Right renal cortex interstitium (tissue), 3 donors: ENCODE measurements around the gene NTMT1. TPM values are rescaled to one million over a fixed set of nuclear protein-coding genes. Genes with fewer than 3 reads are reported as not detected.
"Not testable (repeated sequence)": the region's sequence is repeated elsewhere in the genome, so short reads cannot be mapped to it uniquely, and the experiment has no call there.

ENCODE experiments used
- DNase-seq, 3 donors: peaks; one replicate each; pipeline ENCODE4 v3.0.0-alpha.2; 2013; ENCODE audit warnings: low read depth in 3 of 3, low spot score in 2 of 3
- polyA plus RNA-seq, 3 donors: library from polyadenylated mRNA; unstranded; fragments of 120-200 nt; gene quantifications; one replicate each; pipeline ENCODE4 v1.2.1, GENCODE V29; 2013; ENCODE audit not compliant: insufficient read length in 3 of 3

The NTMT1 gene, protein sequence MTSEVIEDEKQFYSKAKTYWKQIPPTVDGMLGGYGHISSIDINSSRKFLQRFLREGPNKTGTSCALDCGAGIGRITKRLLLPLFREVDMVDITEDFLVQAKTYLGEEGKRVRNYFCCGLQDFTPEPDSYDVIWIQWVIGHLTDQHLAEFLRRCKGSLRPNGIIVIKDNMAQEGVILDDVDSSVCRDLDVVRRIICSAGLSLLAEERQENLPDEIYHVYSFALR
- 10 to 100 TPM; 32.0 to 35.3 (median 32.5) TPM for polyA plus RNA-seq

DNA sequence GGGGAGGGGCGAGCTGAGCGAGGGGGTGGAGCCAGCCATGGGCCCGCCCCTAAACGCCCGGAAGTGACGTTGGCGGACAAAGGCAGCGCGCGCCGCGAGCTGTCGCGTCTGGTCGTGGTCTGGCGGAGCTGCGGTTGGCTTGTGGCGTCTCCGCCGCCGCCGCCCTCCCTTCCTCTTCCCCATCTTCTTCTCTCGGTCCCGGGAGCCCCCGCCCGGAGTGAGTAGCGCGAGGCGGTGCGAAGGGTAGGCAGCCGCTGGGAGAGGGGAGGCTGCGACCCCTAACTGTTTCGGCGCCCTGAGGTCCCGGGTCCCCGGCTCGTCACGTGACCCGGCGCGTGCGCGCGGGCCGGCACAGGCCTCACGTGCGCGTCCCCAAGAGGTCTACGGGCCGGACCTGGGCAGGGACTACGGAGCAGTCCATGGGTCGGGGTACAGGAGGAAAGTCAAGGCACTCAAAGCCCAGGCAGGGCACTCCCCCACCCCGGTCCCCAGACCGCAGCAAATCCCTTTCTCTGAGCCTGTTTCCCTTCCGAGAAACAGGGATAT is at the start of gene NTMT1:
Gene NTMT1 (plus strand): TSS at position 85 of the 546 bp plus-strand sequence. CDS start 6,541 bp downstream, outside the sequence.
- no peak for DNase-seq

DNA sequence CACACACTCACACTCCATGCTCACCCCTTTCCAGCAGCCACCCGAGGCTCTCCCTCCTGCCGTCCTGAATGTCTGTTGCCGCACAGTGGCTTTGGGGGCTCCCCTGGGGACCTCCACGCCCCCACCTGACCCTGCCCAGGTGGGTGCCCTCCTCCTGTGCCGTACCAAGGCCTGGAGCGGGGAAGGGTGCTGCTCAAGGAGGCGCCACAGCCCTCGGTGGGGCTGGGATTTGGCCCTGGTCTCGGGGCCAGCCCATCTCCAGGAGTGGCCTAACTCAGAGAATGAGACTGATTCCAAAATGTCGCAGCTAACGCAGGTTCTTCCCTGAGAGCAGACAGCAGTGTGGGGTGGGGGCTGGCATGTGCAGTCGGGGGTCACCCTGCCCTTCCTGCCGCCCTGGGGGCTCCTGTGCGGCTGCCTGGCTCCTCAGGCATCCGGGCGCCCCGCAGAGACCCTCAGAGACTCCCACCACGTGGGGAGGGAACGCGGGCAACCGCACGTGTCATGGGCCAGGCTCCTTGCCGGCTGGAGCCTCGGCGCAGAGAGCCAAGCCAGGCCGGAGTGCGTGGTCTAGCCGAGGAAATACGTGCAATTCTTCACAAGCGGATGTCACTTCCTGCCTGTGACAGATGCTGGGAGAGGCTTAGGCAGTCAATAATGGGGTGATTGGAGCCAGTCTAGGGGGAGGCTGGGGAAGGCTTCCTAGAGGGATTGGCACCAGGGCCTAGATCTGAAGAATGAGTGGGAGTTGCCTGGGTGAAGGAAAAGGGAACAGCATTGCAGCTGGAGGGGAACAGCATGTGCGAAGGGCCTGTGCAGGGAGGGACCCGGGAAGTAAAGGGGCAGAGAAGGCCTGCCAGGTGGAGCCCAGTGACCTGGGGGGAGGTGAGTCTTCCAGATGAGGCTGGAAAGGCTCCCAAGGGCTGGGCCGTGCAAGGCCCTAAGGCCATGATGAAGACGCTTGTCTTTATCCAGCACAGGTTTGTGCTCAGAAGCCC is 49.1 kb upstream of the NTMT1 start:
- no peak for DNase-seq

DNA sequence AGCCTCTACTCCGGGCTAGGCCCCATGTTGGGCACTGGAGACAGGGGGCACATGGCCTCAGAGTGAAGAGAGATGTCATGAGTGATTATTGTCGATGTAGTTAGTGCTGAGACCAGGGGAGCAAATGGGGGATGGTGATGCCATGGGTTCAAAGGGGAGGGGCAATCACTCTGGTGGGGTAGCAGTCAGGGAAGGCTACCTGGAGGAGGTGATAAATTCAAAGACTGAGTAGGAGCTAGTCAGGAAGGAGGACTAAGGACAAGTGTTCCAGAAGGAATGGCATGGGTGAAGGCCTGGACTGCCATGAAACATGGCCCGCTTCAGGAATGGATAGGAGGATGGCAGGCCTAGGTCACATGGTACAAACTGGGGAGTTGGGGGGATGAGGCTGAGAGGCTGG is 46.7 kb upstream of the NTMT1 start:
- DNase-seq, result no peak

DNA sequence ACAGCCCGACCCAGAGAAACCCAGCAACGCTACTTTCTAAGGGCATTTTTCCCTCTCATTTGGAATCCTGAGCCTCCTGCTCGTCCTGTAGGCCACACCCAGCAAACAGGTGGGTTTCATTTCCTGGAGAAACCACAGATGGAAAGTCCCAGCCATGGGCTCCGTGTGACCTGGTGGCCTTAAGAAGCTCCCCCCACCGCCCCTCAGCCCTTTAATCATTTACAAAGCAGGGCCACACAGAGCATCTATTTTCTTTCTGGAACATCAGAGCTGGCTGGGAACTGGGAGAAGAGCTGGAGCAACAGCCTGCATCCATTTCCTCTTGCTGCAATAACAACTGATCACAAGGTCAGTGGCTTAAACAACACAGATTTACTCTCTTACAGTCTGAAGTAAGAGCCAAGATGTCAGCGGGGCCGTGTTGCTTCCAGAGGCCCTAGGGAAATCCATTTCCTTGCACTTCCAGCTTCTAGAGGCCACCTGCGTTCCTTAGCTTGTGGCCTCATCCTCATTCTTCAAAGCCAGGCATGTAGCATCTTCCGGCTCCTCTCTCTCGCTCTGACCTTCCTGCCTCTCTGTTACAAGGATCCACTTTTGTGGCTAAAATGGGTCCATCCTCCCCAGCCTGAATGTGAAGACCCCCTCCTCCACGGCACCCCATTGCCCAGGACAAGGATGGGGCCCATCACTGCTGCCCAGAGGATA is 45.6 kb upstream of the NTMT1 start:
- no peak for DNase-seq

DNA sequence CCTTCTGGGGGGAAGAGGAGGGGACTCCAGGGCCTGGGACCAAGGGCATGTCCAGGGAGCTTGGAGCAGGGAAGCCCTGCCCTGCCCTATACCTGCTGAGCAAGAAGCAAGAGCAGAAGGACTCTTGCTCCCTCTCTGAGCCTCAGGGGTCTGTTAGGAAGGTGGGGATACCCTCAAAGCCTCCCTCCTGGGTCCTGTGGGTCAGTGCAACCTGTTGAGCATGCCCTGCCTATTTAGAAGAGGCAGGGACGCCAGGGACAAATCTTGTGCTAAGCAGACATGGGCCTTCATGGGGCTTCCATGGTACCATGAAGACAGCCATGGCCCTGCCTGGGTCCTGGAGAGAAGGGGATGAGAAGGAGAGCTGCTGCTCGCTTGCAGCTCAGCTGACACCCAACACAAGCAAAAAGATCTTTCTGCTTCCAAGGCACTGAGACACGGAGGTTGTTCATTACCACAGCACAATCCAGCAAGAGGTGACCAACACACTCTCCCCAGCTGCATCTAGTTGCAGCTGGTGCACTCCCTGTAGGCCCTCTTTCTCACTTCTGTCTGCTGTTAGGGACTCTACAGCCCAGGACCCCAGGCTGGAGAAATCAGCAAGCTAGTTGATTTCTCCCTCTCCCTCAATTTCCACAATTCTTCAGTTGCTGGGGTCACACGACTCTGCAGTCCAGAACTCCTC is 44.3 kb upstream of the NTMT1 start:
- DNase-seq, result no peak

DNA sequence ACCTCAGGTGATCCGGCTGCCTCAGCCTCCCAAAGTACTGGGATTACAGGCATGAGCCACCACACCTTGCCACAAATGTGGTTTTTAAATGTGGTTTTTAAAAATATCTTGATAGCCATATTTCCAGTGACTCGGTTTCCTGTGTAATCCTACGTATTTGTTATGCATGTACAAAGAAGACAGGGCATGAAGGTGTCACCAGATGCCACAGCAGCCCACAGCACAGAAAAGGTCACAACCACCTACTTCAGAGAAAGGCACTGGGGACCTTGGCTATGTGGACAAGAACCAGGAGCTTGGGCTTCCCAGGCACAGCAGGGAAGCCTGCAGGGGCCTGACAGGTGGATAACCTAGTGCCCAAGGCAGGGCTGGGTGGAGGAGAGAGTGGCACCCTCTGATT is 43.1 kb upstream of the NTMT1 start:
- DNase-seq, result no peak

DNA sequence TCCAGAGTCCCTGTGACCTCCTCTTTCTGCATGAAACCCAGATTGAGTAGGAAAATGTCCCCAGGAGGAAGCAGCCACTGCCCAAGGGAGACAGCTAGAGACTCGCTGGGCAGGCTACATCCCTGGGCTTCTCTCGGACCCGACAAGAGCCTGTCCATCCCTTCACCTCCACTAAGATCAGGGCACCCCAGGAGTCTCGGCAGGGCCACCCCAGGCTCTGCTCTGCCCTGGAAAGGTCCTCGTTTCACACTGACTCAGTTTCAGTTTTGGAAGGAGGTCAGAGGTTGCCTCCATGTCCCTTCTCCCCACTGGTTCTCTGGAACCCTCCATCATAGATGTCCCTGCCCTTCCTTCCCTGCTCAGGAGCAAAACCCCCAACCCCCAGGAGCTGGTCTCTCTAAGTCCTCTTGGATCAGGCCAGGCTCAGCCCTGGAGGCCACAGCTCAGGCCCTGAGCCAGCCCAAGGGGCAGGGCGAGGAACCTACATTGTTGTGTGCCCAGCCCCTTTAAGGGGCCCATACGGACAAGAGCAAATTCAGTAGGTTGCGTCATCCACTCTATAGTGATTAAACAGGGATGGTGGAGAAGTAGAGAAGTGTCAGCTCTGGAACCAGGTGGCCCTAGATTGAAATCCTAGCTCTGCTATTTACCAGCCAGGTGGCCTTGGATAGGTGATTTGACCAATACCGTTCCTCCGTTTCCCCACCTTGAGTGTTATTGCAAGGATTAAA is 42.5 kb upstream of the NTMT1 start:
- no peak for DNase-seq

DNA sequence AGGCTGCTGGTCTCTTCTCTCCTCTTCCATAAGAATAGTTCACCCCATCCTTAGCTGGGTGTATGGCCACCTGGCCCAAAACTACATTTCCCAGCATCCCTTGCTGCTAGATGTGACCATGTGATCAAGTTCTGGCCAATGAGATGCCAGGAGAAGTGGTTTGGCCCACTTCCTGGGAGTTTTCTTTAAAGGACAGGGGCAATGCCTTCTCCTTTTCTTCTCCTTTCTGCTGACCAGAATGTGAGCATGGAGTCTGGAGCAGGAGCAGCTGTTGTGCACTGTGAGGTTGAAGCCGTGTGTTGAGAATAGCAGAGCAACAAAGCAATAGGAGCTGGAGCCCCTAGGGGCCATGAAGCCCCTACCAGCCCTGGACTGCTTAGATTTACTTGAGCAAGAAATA is 41.8 kb upstream of the NTMT1 start:
- DNase-seq, result no peak

DNA sequence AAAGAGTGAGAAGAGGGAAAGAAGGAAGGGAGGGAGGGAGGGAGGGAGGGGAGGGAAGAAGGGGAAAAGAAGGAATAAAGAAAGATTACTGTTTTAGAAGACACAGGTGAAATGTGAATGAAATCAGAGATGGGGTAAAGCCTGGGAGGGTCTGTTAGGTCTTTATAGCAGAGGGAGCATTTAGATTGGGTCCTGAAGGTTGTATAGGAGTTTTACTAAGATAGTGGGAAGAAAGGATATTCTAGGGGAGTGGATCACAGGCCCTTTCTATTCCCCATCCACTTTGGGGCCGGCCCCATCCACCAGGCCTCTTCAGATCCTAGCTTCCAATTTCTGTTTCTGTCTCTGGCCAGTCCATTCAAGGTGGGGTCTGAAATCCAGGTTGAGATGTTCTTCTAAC is 40.6 kb upstream of the NTMT1 start:
- no peak for DNase-seq

DNA sequence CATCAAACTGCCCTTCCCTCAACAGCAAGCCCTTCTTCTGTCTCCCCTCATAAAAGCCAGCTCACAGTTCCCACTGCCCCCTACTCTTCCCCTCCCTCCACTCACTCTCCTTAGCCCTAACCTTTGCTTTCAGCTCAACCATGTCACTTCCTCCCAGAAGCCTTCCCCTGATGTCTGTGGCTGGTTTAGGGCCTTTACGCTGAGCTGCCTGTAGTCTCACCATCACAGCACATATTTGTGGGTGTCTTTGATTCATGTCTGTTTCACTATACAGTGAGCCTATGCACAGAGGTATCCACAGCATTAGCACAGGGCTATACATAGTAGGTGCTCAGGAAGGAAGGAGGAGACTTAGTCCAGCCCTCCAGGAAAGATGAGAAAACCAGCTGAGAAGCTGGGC is 39.7 kb upstream of the NTMT1 start:
- DNase-seq, result no peak

DNA sequence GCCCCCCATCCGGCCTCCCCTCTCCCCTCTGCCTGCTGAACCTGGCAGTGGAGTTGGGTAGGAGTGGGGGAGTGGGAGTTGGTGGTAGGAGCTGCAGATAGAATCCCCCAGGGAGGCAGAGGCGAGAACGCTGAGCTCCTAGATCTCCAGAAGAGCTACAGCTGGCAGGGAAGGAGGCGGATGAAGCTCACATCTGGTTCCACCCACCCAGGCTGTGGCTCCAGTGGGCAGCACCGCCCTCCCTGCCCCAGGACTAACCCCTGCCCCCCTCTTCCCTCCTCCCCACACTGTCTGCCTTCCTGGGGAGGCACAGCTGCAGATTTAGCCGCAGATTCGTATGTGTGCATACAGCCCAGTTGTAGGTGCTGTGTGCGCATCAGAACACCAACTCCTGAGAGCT is 39.3 kb upstream of the NTMT1 start:
- DNase-seq, result no peak

DNA sequence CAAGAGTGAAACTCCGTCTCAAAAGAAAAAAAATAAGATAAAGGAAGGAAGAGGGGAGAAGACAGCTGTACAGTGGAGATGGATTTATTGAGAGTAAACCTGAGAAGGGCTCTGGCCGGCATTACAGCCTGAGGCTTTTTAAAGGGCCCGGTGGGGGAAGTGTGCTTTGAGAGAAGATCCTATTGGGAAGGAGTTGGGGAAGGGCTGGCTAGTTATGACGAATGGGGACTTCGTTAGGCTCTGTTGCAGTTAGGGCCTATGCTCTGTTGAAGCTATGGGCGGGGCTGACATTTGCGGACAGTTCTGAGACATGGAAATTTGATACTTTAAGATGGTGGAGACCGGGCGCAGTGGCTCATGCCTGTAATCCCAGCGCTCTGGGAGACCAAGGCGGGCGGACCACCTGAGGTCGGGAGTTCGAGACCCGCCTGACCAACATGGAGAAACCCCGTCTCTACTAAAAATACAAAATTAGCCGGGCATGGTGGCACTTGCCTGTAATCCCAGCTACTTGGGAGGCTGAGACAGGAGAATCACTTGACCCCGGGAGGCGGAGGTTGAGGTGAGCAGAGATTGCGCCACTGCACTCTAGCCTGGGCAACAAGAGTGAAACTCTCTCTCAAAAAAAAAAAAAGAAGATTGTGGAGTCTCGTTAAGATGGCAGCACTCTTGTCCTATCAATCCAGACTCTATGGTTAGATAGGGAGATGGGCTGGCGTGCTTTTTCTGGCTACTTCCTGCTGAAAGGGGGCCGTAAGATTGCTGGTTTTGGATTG is 38.3 kb upstream of the NTMT1 start:
- DNase-seq, result no peak

DNA sequence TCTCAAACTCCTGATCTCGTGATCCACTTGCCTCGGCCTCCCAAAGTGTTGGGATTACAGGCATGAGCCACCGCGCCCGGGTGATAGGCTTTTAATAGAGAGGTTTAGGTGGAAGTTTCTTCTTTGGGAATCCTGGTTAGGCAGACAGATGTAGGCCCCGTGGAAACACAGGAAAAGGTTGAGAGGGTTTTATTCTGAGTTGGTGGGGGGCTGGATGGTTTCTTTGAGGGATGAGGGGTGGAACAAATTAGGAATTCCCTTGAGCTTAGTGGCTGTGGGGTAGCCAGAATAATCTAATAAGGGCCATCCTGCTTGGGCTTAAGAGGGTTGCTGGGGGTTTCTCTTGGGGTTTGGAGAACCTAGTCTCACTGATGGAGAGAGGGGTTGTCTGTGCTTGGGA is 35.5 kb upstream of the NTMT1 start:
- DNase-seq, result no peak

DNA sequence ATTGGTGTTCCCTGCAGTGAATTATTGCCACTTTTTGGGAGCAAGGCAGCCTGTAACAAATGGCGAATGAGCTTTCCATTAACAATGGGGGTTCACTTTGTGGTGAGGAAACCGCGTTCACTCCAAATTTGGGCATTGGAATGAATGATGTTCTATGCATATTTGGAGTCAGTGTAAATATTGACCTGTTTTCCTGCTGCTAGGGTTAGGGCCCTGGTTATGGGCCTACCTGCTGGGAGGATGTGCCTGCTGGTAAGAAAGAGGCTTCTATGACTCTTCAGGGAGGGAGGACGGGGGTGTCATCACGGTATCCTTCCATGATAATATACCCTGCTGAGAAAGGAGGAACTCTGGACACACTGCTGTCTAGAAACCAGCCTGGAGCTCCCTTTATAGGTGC is 34.0 kb upstream of the NTMT1 start:
- DNase-seq, result no peak

DNA sequence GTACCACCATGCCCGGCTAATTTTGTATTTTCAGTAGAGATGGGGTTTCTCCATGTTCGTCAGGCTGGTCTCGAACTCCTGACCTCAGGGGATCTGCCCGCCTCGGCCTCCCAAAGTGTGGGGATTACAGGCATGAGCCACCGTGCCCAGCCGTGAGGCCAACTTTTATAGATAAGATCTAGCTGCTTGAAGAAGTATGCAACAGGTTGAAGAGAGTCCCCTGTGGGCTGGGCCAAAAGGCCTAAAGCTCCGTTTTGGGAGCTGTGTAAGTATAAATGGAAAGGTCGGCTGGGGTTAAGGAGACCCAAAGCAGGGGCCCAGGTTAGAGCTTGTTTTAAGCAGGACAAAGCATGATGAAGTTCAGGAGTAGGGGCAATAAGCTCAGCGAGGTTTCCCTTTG is 33.2 kb upstream of the NTMT1 start:
- DNase-seq, result not testable (repeated sequence)

DNA sequence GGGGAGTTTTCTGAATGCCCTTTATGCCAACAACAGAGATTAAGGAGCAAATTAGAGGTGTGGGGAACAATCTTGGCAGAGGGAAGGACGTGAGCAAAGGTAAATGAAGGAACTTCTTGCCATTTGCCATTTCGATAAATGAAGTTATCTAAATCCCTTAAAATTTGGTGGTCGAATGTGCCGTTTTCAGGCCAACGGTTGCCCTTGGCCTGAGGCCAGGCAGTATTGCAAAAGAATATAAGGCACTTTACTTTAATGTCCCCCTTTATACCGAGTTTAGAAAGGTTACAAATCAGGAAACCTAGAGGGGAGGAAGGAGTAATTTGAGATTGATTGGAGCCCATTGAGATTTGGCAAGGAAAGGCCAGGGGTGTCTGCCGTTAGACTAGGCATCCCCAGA is 31.3 kb upstream of the NTMT1 start:
- no peak for DNase-seq

DNA sequence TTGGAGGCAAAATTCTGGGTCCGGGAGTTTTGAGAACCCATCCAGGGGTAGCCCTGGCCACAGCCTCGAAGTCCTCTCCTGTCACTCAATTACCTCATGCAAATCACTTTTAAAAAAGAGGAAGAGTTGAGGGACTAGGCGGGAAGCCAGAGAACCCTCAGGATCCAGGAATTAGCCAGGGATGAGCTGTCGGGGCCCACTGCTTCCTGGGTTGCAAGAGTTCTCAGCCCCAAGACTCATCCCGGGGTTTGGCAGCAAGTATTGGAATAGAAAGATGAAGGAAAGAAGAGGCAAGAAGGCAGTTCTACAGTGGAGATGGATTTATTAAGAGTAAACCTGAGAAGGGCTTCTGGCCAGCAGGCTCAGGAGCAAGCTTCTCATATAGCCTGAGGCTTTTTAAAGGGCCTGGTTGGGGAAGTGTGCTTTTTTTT is 30.6 kb upstream of the NTMT1 start:
- DNase-seq, result no peak

DNA sequence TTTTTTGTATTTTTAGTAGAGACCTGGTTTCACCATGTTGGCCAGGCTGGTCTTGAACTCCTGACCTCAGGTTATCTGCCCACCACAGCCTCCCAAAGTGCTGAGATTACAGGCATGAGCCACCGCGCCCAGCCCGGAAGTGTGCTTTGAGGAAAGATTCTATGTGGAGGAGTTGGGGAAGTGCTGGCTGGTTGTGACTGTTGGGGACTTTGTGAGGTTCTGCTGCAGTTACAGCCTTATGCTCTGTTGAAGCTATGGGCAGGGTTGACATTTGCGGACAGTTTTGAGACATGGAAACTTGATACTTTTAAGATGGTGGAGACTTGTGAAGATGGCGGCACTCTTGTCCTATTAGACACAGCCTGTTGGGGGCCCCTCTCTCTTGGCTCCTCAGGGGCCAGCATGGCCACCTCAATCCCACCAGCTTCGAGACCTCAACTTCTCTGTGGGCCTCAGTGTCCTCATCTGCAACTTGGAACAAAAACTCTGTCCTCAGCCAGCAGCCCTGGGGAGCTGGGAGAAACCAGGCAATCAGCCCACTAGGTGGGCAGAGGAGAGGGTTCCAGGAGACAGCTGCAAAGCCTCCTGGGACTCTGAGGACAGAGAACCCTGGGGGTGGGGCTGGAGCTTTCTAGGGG is 29.9 kb upstream of the NTMT1 start:
- no peak for DNase-seq
